ENCODE measurements around the gene KRTAP13-3.

The KRTAP13-3 gene

GRCh38 chr21:30430170-30430655, 4.5 kb upstream of the KRTAP13-3 start, which contains the start of gene KRTAP13-4:
Gene KRTAP13-4, plus strand, starts transcription at chr21:30430220. Its CDS starts 56 bp downstream, at chr21:30430276.
- TF ChIP-seq CTCF (IDR thresholded peaks at IDR 0.05; ENCODE audit: borderline replicate concordance, extremely low read depth, low read length, poor library complexity, severe bottlenecking) (no peak), EZH2 (IDR thresholded peaks at IDR 0.05; ENCODE audit: borderline replicate concordance, low read depth, low read length, severe bottlenecking) (no peak)
- Histone ChIP-seq H3K79me2 (ENCODE audit: insufficient read depth, low read length) (no peaks in the 10 kb centered on the region), H3K9me3 (ENCODE audit: insufficient read depth, low read length, severe bottlenecking) (no peaks in the 10 kb centered on the region), H3K27ac (ENCODE audit: low read length) (no peak within 1 kb of the TSS), H3K9ac (ENCODE audit: low read depth, low read length) (no peak within 1 kb of the TSS), H3K36me3 (ENCODE audit: insufficient read depth, low read length) (no peaks in the 10 kb centered on the region), H4K20me1 (ENCODE audit: insufficient read depth, low read length) (no peaks in the 10 kb centered on the region), H3K4me1 (ENCODE audit: insufficient read depth, low read length) (no peaks in the 10 kb centered on the region), H2AFZ (ENCODE audit: low read depth, low read length) (no peak within 1 kb of the TSS), H3K27me3 (ENCODE audit: insufficient read depth, low read length, poor library complexity) (no peaks in the 10 kb centered on the region), H3K4me2 (ENCODE audit: insufficient read depth, low read length) (no peak within 1 kb of the TSS), H3K4me3 (ENCODE audit: low read depth in 1 of 2, low read length in 2 of 2) (no peak within 1 kb of the TSS)
- ATAC-seq (ENCODE audit: insufficient read depth, low read depth) (no peak), DNase-seq (no peak)

GRCh38 chr21:30426731-30427130, 1.0 kb upstream of the KRTAP13-3 start:
- no peaks in the 10 kb centered on the region for H3K36me3 ChIP-seq (ENCODE audit: insufficient read depth, low read length)
- no peak overlapping the region for H3K9ac ChIP-seq (ENCODE audit: low read depth, low read length)
- H3K4me1 ChIP-seq (ENCODE audit: insufficient read depth, low read length) = no peaks in the 10 kb centered on the region
- no peaks in the 10 kb centered on the region for H4K20me1 ChIP-seq (ENCODE audit: insufficient read depth, low read length)
- no peak overlapping the region for H3K4me3 ChIP-seq (ENCODE audit: low read depth in 1 of 2, low read length in 2 of 2)
- H3K27me3 ChIP-seq (ENCODE audit: insufficient read depth, low read length, poor library complexity) = no peaks in the 10 kb centered on the region
- DNase-seq = no peak
- H3K4me2 ChIP-seq (ENCODE audit: insufficient read depth, low read length) = no peak overlapping the region
- no peak for ATAC-seq (ENCODE audit: insufficient read depth, low read depth)
- H2AFZ ChIP-seq (ENCODE audit: low read depth, low read length) = no peak overlapping the region
- H3K79me2 ChIP-seq (ENCODE audit: insufficient read depth, low read length) = no peaks in the 10 kb centered on the region
- no peak overlapping the region for H3K27ac ChIP-seq (ENCODE audit: low read length)
- TF ChIP-seq CTCF (IDR thresholded peaks at IDR 0.05; ENCODE audit: borderline replicate concordance, extremely low read depth, low read length, poor library complexity, severe bottlenecking) (no peak), EZH2 (IDR thresholded peaks at IDR 0.05; ENCODE audit: borderline replicate concordance, low read depth, low read length, severe bottlenecking) (no peak)
- no peaks in the 10 kb centered on the region for H3K9me3 ChIP-seq (ENCODE audit: insufficient read depth, low read length, severe bottlenecking)

GRCh38 chr21:30415993-30416392, 9.7 kb downstream of the KRTAP13-3 start:
- no peak overlapping the region for H3K4me2 ChIP-seq (ENCODE audit: insufficient read depth, low read length)
- H3K27ac ChIP-seq (ENCODE audit: low read length) = no peak overlapping the region
- no peaks in the 10 kb centered on the region for H3K79me2 ChIP-seq (ENCODE audit: insufficient read depth, low read length)
- H3K9ac ChIP-seq (ENCODE audit: low read depth, low read length) = no peak overlapping the region
- H3K27me3 ChIP-seq (ENCODE audit: insufficient read depth, low read length, poor library complexity) = no peaks in the 10 kb centered on the region
- no peaks in the 10 kb centered on the region for H3K36me3 ChIP-seq (ENCODE audit: insufficient read depth, low read length)
- no peaks in the 10 kb centered on the region for H3K4me1 ChIP-seq (ENCODE audit: insufficient read depth, low read length)
- no peak for ATAC-seq (ENCODE audit: insufficient read depth, low read depth)
- H4K20me1 ChIP-seq (ENCODE audit: insufficient read depth, low read length) = no peaks in the 10 kb centered on the region
- no peaks in the 10 kb centered on the region for H3K9me3 ChIP-seq (ENCODE audit: insufficient read depth, low read length, severe bottlenecking)
- no peak overlapping the region for H3K4me3 ChIP-seq (ENCODE audit: low read depth in 1 of 2, low read length in 2 of 2)
- TF ChIP-seq CTCF (IDR thresholded peaks at IDR 0.05; ENCODE audit: borderline replicate concordance, extremely low read depth, low read length, poor library complexity, severe bottlenecking) = no peak
- no peak for TF ChIP-seq EZH2 (IDR thresholded peaks at IDR 0.05; ENCODE audit: borderline replicate concordance, low read depth, low read length, severe bottlenecking)
- DNase-seq = no peak
- H2AFZ ChIP-seq (ENCODE audit: low read depth, low read length) = no peak overlapping the region

Data from DND-41 (cell line).